Stimulated activated CD8-positive, alpha-beta memory T cell treated with anti-CD3 and anti-CD28 coated beads, Interleukin-15, amount 100 ng/mL, for 4 hours (primary cell): ENCODE data around the gene PRSS8.
"Not testable (repeated sequence)": the region's sequence is repeated elsewhere in the genome, so short reads cannot be mapped to it uniquely, and the experiment has no call there.

ENCODE experiments used
- DNase-seq, 2 donors: peaks; one replicate each; pipeline ENCODE4 v3.0.0-alpha.2; 2020; ENCODE audit warnings: low read depth in 2 of 2

PRSS8 gene

GRCh38 chr16:31144418-31144817 lies 8.9 kb upstream of the PRSS8 start:
- not testable (repeated sequence) for DNase-seq

DNA sequence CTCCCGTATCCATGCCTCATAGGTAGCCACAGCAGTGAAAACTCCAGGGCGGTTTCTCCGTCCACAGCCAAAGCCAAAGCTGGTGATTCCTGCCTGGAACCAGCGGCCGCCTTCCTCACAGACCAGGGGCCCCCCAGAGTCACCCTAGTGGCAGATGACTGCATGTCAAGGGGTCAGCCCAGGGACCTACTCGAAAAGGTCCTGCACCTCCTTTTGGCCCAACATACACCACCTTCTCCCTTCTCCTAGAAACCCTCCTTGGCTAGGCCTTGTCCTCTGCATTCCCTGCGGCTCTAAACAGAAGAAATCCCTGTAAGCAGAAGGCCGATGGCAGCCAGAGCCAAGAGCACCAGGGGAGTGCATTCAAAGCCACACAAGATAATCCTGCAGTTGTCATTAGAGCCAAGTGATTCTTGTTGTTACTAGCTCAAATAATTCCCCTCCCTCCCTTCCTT lies 8.2 kb upstream of the PRSS8 start:
- no peak for DNase-seq

DNA sequence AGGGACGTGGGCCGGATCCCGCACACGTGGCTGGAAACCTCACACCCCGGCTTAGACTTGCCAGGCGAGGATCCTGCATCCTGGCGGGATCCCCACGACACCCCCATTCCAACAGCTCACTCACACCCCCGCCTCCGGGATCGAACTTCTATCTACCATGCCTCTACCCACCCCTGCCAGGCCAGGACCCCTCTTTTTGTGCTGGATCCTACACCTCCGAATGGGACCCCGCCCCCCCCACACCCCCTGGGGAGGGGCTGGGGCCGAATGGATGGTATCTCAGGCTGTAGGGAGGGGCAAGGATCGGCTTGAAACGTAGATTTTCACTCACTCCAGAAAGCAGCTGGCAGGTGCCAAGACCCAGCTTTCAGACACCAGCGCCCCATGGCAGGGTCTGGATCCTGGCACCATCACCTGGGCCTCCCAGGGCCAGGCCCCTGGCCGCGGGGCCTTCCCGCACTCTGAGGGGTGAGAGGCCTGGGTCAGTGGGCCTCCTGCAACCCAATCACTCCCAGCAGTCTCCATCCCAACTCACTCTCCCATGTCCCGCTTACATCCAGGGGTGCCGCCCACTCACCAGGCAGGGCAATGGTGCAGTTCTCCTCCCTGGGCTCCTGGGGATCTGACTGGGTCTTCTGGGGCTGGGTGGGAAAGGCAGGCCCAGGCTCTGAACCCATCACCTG lies 7.6 kb upstream of the PRSS8 start:
- DNase-seq: no peak

DNA sequence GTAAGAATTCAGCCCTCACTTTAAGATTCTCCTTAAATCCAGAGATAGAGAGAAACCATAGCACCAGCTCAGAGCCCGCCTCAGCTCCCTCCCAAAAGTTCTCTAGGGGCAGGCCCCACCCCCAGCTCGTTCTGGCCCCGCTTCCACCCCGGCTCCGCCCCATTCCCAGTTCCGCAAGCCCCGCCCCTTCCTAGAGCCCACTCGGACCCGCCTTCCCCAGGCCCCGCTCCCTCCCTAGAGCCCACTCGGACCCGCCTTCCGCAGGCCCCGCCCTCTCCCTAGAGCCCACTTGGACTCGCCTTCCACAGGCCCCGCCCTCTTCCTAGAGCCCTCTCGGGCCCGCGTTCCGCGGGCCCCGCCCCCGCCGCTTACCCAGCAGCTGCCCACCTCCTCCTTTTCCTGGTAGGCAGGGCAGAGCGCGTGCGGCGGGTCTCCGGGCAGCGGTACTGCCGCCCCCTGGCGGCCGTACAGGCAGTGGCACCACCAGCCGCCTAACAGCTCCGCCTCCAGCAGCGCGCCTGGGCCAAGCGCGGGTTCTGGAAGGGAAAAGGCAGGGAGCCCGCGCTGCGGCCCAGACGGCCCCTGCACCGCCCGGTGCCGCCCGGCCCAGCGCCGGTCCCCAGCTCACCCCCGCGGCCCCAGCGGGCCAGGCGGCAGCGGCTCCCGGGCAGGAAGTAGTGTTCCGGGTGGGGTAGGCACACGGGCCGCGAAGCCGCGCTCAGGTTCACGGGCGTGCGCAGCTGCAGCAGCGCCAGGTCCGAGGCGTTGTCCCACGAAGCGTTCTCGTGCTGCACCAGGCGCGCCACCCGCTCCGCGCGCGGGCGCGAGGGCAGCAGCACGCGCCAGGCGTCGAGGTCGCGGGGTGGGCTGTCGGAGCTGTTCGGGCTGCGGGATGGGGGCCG lies 6.8 kb upstream of the PRSS8 start:
- peak; percentile 95 to 96 for DNase-seq

GRCh38 chr16:31141489-31142108 lies 6.1 kb upstream of the PRSS8 start:
- DNase-seq: no peak

- not testable (repeated sequence) for DNase-seq
Observed at GRCh38 chr16:31141071-31141469, 5.5 kb upstream of the PRSS8 start.

DNA sequence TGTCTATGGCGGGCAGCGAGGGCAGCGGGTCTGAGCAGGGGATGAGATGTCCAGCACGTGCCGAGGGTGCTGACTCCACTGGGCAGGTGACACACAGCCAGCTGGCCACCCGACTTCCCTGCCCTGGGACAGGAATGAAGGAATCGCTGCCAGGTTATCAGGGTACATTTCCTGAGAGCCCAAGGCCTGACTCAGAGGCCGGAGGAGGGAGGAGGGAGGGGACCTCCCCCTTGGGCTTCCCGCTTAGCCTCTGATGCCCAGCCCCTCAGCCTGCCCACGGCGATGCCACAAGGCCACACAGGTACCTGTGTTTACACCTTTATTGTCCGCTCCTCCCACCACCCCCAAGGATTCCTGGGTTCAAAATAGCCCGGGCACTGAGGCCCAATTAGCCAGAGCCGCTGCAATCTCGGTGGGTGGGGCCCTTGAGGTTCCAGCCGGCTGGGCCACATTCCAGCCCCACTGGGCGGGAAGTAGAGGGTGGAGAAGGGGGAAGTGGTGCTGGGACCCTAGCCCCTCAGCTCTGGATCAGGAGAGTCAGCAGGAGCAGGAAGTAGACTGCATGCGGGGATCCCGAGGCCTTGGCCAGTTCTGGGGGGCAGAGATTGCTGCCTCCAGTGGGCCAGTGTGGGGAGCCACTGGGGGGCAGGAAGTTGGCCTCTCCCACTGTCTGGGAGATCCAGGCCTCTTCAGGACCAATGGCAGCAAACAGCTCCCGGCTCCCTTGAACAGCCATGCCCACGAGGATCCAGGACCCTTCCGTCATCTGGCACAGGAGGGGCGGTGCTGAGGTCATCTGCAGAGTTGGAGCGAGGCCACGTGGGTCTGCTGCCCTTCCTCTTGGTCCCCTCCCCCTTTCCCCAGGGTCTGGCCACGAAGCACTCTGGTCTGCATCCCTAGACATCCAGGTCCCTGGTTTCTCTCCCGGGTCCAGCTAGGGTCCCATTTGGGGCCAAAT lies 3.4 kb upstream of the PRSS8 start:
- DNase-seq: no peak

DNA sequence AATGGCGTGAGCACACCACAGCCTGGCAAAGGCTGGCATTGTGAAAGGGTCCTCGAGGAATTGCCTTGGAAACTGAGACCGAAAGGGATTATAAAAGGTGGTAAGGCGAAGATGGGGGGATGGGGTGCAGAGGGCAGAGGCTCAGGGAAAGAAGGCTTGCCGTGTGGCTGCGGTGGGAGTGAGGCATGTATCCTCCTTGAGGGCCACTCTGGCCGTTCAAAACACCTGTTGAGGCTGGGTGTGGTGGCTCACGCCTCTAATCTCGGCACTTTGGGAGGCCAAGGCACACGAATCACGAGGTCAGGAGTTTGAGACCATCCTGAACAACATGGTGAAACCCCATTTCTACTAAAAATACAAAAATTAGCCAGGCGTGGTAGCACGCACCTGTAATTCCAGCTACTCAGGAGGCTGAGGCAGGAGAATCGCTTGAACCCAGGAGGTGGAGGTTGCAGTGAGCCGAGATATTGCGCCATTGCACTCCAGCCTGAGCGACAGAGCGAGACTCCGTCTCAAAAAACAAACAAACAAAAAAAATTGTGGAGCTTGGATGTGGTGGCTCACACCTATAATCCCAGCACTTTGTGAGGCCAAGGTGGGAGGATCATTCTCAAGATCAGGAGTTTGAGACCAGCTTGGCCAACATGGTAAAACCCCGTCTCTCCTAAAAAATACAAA lies 1.4 kb upstream of the PRSS8 start:
- not testable (repeated sequence) for DNase-seq

GRCh38 chr16:31136287-31136662 lies 748 bp upstream of the PRSS8 start:
- DNase-seq: no peak

DNA sequence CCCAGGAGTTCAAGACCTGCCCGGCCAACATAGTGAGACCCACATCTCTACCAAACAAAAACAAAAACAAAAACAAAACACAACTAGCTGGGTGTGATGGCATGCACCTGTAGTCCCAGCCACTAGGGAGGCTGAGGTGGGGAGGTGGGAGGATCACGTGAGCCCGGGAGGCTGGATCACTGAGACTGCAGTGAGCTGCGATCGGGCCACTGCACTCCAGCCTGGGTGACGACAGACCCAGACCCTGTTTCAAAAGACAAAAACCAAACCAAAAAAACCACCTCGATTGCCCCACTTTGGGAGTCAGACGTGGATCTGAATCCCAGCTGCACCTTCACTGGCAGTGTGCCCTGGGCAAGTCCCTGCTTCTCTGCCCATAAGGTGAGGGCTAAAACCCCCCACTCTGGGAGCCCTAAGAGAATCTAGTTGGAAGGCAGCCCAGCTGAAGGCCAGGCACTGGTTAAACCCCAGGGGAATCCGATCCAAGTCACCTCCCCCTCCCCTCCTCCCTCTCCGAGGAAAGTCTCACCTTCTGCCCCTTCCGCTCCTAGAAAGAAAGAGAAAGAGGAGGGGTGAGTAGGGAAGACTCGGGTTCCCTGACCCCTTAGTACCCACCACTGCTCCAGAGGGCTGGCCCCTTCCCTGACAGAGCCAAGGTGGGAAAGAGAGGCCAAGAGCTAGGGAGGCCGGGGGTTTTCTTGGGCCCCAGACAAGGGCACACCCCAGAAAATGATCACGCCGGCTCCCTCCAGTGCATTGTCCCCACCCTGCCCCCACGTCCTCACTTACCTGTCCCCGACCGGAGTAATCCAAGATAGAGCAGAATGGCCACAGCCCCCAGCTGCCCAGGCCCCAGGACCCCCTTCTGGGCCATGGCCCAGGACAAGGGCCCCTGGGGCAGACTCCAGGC lies 647 bp downstream of the PRSS8 start:
- DNase-seq: no peak

DNA sequence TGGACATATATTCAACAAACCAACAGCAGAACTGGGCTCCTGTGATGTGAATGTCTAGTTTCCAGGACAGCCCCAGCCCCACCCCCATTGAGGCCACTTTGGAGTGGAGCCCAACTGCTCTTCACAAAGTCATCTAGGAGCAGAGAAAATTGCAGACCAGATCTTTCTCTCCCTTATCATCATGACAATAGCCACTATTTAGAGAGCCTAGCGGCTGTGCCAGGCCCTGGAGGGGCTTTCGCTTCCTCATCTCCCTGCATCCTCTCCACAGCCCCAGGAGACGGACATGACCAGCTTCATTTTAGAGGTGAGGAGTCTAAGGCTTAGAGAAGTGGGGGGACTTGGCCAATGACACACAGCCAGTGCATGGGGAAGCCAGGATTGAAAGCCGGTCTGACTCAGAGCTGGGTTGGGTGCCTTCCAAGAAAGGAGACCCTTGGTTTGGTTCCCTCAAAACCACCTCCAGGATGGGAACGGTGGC lies 1.4 kb downstream of the PRSS8 start:
- no peak for DNase-seq

DNA sequence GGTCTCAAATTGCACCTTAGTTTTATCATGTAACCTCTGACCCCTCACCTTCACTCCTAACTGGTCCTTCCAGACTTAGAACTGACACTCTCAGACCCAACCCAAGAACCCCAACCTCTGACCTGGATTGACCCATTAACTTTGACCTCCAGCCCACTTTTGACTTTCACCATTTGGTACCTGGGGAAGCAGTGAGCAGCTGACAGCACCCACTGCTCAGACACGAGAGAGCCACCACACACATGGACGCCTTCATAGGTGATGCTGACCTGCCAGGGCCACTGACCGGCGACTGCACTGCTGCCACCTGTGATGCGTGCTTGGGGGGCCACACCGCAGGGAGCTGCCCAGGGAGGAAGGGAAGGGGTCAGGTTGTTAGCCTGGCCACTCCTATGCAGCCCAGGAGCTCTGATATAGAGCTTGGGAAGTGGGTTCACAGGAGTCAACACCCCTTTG lies 2.5 kb downstream of the PRSS8 start:
- DNase-seq: no peak

GRCh38 chr16:31132303-31132979 lies 3.1 kb downstream of the PRSS8 start:
- DNase-seq: no peak

DNA sequence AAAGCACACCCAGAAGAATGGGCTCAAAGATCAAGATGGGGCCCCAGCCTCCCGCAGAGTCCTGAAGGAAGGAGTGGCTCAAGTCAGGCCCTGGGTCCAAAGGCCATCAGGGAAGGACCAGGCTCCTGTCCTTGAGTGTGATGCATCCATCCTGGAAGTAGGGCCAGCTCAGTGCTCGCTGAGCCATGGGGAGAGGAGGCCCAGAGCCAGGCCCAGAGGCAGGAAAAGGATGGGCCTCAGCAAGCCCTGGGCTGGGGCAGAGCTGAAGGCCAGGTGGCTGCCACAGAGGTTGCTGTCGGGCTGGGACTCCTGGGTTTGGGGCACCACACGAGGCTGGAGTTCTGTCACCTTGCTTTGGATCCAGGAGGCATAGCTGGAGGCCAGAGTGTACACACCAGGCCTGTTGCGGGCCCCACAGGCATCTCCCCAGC lies 3.7 kb downstream of the PRSS8 start:
- DNase-seq: no peak

DNA sequence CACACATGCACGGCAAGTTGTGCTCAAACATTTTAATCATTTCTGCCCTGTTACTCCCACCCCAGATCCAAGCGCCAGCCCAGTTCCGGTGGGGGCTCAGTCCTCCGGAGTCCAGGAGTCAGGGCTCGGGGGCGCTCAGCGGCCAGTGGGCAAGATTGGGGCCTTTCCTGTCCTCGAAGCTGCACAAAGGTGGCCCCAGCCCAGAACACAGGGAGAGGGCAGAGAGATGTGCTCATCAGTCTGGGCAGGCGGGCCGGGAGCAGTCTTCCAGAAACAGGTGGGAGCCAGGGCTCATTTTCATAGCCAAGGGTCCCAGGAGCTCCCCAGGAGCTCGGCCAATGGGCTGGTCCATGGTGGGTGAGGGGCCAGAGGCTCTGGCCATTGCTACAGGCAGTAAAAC lies 4.1 kb downstream of the PRSS8 start:
- no peak for DNase-seq

DNA sequence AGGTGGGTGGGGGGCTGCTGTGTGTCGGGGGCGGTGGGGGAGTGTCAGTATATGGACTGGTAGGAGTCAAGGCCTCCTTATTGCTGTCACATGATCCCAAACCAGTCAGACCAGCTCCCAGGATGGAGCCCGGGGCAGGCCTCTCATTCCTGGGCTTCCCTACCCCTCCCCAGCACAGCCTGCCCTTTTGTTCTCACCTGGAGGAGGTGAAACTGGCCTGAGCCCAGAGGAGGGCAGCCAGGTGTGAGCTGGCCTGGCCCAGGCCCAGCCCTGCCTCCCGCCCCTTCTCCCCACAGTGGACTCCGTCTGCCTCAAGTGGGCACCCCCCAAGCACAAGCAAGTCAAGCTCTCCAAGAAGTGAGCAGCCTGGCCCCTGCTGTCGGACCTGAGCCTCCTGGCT lies 4.6 kb downstream of the PRSS8 start:
- DNase-seq: no peak

GRCh38 chr16:31130336-31130891 lies 5.1 kb downstream of the PRSS8 start:
- DNase-seq: no peak

GRCh38 chr16:31129568-31130335 lies 5.8 kb downstream of the PRSS8 start:
- no peak for DNase-seq
